Fibroblast of pulmonary artery (primary cell): ENCODE measurements around the gene SMYD3.

Experiments
- DNase-seq: peaks from one replicate; pipeline ENCODE4 v3.0.0-alpha.2; 2010; ENCODE audit warnings: low read depth
- H3K4me3 ChIP-seq: replicated peaks from 2 replicates; pipeline ENCODE4 v1.5.1; 2011; ENCODE audit warnings: low read depth, mild to moderate bottlenecking, control low read depth, low read length, moderate library complexity
- CTCF ChIP-seq: IDR thresholded peaks from 2 replicates; pipeline ENCODE4 v1.5.1; 2011; ENCODE audit warnings: mild to moderate bottlenecking, control low read depth, low read length, inconsistent platforms; ENCODE audit errors: missing control alignments

The SMYD3 gene

DNA sequence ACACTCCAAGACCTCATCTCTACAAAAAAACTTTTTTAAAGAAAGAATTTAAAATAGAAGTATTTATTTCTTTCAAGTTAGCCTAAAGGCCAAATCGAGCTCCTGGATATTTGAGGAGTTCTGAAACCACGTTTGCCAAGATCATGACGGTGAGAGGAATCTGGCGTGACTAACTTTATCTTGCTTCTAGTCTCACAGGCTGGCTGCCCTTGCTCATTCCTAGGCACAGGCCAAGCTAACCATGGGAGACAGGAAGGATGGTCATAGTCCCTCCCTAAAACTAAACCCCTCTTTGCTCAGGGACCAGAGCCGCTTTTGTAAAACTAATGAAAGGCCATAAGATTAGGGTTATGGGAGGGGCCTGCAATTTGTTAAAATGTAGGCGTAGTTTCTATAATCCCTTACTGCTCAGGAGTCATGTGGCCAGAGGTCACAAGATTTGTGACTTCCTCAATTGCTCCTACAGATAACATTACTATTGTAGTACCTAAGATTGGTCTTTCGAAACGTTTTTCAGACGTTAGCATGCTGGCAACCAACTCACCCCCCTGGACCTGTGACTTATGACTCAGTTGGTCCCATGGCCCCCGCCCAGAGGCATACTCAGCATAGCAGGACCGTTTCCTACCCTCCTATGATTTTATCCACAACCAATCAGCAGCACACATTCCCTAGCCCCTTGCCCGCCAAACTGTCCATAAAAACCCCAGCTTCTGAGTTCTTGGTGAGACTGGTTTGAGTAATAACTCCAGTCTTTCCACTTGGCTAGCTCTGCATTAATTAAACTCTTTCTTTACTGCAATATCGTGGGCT, 425.0 kb downstream of the SMYD3 start:
- no peak for DNase-seq
- TF ChIP-seq CTCF, result no peak
- H3K4me3 ChIP-seq, result no peak overlapping the region

DNA sequence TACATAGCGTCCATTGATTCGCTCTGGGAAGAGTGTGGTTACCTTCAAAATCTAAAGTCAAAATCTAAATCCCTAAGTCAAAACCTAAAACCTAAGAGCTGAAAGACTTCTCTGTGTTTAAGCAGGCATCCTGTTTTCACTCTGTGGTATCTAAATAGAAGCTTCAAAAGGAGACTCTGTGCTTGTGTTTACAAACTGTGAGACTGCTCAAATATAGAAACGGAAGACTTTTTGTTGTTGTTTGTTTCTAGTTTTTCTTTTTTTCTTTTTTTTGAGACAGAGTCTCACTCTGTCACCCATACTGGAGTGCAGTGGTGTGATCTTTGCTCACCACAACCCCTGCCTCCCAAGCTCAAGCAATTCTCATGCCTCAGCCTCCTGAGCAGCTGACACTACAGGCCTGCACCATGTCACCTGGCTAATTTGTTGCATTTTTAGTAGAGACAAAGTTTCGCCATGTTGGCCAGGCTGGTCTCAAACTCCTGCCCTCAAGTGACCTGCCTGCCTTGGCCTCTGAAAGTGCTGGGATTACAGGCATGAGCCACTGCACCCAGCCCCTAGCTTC, 425.9 kb downstream of the SMYD3 start:
- DNase-seq, result no peak
- TF ChIP-seq CTCF, result no peak

DNA sequence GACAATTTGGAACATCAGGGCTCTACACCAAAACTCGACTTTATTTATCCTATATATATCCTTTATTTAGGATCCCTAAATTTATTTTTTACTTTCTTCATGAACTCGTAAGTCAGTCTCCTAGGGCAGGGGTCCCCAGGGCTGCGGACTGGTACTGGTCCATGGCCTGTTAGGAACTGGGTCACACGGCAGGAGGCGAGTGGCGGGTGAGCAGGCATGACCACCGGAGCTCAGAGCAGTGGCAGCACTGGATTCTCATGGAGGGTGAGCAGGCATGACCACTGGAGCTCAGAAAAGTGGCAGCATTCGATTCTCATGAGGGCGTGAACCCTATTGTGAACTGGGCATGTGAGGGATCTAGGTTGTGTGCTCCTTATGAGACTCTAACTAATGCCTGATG, 427.0 kb downstream of the SMYD3 start:
- no peak for DNase-seq
- TF ChIP-seq CTCF, result no peak
- H3K4me3 ChIP-seq, result no peak overlapping the region

More for the DNA sequence above, 425.9 kb downstream of the SMYD3 start:
- H3K4me3 ChIP-seq, result no peak overlapping the region

GRCh38 chr1:246078888-246079252, 428.2 kb downstream of the SMYD3 start:
- no peak for DNase-seq
- H3K4me3 ChIP-seq, result no peak overlapping the region
- TF ChIP-seq CTCF, result no peak

- H3K4me3 ChIP-seq, result no peak overlapping the region
- no peak for TF ChIP-seq CTCF
- DNase-seq, result no peak
Observed at GRCh38 chr1:246078126-246078887, 428.8 kb downstream of the SMYD3 start.

DNA sequence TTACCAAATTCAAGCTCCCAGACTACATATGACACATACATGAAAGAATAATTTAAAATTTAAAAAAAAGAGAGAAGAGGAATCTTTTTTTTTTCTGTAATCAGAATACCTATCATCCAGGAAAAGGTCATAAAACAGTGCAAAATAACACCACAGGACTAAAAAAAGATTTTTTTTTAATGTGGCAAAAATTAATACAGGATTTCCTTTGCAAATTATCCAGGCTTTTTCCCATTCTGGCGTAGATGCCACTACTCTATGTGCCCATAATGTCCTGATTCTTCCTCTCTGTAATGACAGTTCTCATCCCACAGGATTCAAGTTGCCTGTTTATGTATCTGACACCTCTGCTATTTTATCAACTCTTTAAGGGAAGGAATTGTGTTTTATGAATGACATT, 429.6 kb downstream of the SMYD3 start:
- DNase-seq, result no peak

More for the DNA sequence above, 429.6 kb downstream of the SMYD3 start:
- no peak for TF ChIP-seq CTCF
- no peak overlapping the region for H3K4me3 ChIP-seq
